Adrenal gland (tissue), 5 donors: Measurements from ENCODE around the gene MAST2.

ENCODE experiments used
- CTCF ChIP-seq, 6 experiments: fragments of 450-650 bp in 4 of 6; fragments of 200-600 bp in 2 of 6; sonication (generic) in 1 of 6; IDR thresholded peaks; 1 replicate in 5 of 6; 2 replicates in 1 of 6; pipeline versions ENCODE4 v1.5.1 to v1.8.0; 2016 to 2021; ENCODE audit warnings: antibody characterized with exemption in 6 of 6, mild to moderate bottlenecking in 2 of 6, moderate library complexity in 1 of 6
- POLR2A ChIP-seq, 2 donors: fragments of 450-650 bp; IDR thresholded peaks; one replicate each; pipeline ENCODE4 v1.6.1; 2017; ENCODE audit warnings: antibody characterized with exemption in 2 of 2, mild to moderate bottlenecking in 2 of 2, moderate library complexity in 1 of 2
- donor health status: DM: no; HTN: no; CAD: no.

DNA sequence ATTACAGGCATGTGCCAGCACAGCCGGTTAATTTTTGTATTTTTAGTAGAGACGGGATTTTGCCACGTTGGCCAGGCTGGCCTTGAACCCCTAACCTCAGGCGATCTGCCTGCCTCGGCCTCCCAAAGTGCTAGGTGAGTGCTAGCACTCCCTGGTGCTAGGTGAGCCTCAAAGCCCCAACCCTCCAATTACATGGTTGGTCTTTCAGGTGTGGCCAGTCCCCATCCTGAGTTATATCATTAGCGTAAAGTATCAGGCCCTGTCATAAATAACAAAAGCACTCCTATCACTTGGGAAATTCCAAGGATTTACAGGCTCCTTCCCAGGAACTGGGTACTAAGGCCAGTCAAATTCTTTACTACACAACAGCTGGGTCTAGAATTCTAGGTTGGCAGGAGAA lies 191.0 kb downstream of the MAST2 start:
- TF ChIP-seq CTCF (IDR thresholded peaks at IDR 0.05) (no peak), POLR2A (IDR thresholded peaks at IDR 0.05) (no peak)
